ENCODE measurements around the gene PTPRJ. TPM values are rescaled to one million over a fixed set of nuclear protein-coding genes. Genes with fewer than 3 reads are reported as not detected.

Gene PTPRJ
- total and polyA plus RNA-seq, 2 of the 13 experiments (the other 11 are each of a cell fraction or from before 2014, with no cell fraction given) = 1.0 to 1.2 TPM

DNA sequence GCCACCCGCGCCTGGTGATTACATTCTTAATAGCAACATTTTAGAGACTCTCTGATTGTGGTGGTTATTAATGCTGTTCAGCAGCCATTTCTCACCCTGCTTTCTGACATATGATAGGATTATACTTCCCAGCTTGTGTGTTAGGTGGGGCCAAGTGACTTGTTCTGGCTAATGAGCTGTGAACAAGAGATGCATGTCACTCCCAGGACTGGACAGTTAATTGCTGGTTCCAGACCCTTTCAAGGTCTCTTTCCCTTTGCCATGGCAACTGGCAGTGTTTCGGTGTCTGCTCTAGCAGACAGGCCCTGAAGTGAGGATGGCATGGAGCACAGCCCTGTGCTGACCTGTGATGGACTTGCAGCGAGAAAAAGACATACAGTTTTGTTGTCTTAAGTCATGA lies 8.9 kb upstream of the PTPRJ start:
- Histone ChIP-seq H3K27me3 (ENCODE audit: control insufficient read depth in 1 of 2, insufficient read depth in 2 of 2, low read length in 2 of 2) (no peaks in the 10 kb centered on the region; a peak in 1 of 5 replicates), H3K4me1 (ENCODE audit: insufficient read depth, low read length) (no peaks in the 10 kb centered on the region), H3K79me2 (ENCODE audit: insufficient read depth, low read length) (no peaks in the 10 kb centered on the region), H4K20me1 (ENCODE audit: insufficient read depth, low read length) (no peaks in the 10 kb centered on the region), H3K9ac (ENCODE audit: insufficient read depth, low read depth, low read length) (no peak overlapping the region), H2AFZ (ENCODE audit: low read length) (no peak overlapping the region), H3K4me3 (replicated peaks in 1 of 3; ENCODE audit: insufficient read depth in 1 of 3, low read depth in 2 of 3, low read length in 3 of 3) (no peak overlapping the region), H3K36me3 (replicated peaks in 1 of 2; ENCODE audit: control insufficient read depth in 1 of 2, insufficient read depth in 2 of 2, low read length in 2 of 2) (no peaks in the 10 kb centered on the region), H3K9me3 (ENCODE audit: low read length) (no peaks in the 10 kb centered on the region), H3K27ac (ENCODE audit: extremely low read length, insufficient read depth, low read length) (no peak overlapping the region), H3K4me2 (ENCODE audit: low read depth, low read length) (no peak overlapping the region)
- FAIRE-seq = no peak
- ChIA-PET POLR2A (no interaction called here), CTCF (ENCODE audit: low intra/inter-chr PET ratio, low total read pairs) (no interaction called here)
- no peak for DNase-seq (ENCODE audit: low spot score)
- no peak for ATAC-seq
- BruUV-seq (replicated peaks) = no TSS peak
- no peak for TF ChIP-seq ZMYM2 (CRISPR knock-in tag; IDR thresholded peaks at IDR 0.05)
- no peak for TF ChIP-seq ZNF232 (CRISPR knock-in tag; IDR thresholded peaks at IDR 0.05; ENCODE audit: borderline replicate concordance)
- TF ChIP-seq, protein P1, sequence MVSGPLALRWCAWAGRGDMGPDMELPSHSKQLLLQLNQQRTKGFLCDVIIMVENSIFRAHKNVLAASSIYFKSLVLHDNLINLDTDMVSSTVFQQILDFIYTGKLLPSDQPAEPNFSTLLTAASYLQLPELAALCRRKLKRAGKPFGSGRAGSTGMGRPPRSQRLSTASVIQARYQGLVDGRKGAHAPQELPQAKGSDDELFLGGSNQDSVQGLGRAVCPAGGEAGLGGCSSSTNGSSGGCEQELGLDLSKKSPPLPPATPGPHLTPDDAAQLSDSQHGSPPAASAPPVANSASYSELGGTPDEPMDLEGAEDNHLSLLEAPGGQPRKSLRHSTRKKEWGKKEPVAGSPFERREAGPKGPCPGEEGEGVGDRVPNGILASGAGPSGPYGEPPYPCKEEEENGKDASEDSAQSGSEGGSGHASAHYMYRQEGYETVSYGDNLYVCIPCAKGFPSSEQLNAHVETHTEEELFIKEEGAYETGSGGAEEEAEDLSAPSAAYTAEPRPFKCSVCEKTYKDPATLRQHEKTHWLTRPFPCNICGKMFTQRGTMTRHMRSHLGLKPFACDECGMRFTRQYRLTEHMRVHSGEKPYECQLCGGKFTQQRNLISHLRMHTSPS (CRISPR knock-in tag; IDR thresholded peaks at IDR 0.05; ENCODE audit: low read depth) = no peak
- TF ChIP-seq ZNF800 (CRISPR knock-in tag; IDR thresholded peaks at IDR 0.05) = no peak
- no peak for TF ChIP-seq ZBTB42 (CRISPR knock-in tag; IDR thresholded peaks at IDR 0.05)
- TF ChIP-seq ZNF891 (CRISPR knock-in tag; IDR thresholded peaks at IDR 0.05) = no peak
- TF ChIP-seq E2F5 (CRISPR knock-in tag; conservative IDR thresholded peaks at IDR 0.05) = no peak
- TF ChIP-seq ZFY (CRISPR knock-in tag; IDR thresholded peaks at IDR 0.05) = no peak
- no peak for TF ChIP-seq ZNF317 (CRISPR knock-in tag; IDR thresholded peaks at IDR 0.05)
- TF ChIP-seq ZKSCAN5 (CRISPR knock-in tag; IDR thresholded peaks at IDR 0.05) = no peak
- no peak for TF ChIP-seq ZNF737 (CRISPR knock-in tag; IDR thresholded peaks at IDR 0.05; ENCODE audit: borderline replicate concordance)
- TF ChIP-seq, protein P2, sequence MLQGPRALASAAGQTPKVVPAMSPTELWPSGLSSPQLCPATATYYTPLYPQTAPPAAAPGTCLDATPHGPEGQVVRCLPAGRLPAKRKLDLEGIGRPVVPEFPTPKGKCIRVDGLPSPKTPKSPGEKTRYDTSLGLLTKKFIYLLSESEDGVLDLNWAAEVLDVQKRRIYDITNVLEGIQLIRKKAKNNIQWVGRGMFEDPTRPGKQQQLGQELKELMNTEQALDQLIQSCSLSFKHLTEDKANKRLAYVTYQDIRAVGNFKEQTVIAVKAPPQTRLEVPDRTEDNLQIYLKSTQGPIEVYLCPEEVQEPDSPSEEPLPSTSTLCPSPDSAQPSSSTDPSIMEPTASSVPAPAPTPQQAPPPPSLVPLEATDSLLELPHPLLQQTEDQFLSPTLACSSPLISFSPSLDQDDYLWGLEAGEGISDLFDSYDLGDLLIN (CRISPR knock-in tag; IDR thresholded peaks at IDR 0.05; ENCODE audit: borderline replicate concordance) = no peak
- TF ChIP-seq GATAD1 (CRISPR knock-in tag; IDR thresholded peaks at IDR 0.05) = no peak
- no peak for TF ChIP-seq MIER3 (CRISPR knock-in tag; IDR thresholded peaks at IDR 0.05; ENCODE audit: borderline replicate concordance)
- TF ChIP-seq, protein P3, sequence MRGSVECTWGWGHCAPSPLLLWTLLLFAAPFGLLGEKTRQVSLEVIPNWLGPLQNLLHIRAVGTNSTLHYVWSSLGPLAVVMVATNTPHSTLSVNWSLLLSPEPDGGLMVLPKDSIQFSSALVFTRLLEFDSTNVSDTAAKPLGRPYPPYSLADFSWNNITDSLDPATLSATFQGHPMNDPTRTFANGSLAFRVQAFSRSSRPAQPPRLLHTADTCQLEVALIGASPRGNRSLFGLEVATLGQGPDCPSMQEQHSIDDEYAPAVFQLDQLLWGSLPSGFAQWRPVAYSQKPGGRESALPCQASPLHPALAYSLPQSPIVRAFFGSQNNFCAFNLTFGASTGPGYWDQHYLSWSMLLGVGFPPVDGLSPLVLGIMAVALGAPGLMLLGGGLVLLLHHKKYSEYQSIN (CRISPR knock-in tag; IDR thresholded peaks at IDR 0.05; ENCODE audit: borderline replicate concordance) = no peak
- TF ChIP-seq ZNF674 (CRISPR knock-in tag; IDR thresholded peaks at IDR 0.05; ENCODE audit: low read depth) = no peak
- TF ChIP-seq ONECUT2 (CRISPR knock-in tag; IDR thresholded peaks at IDR 0.05) = no peak
- no peak for TF ChIP-seq SRSF1 (optimal IDR thresholded peaks at IDR 0.05; ENCODE audit: low read depth, low read length)
- WGBS (ENCODE audit: low lambda C conversion rate) = 53% methylated on average over 4 of the region's 4 CpGs
- in situ Hi-C loops (cut with HindIII; ENCODE audit: extremely low pct_ligation_motif_present, low pct_unique_long_range_greater_than_20kb) = no loop called here
- intact Hi-C loops (cut with micrococcal nuclease; ENCODE audit: unreplicated experiment) = no loop called here
